Hypothalamus (tissue), 51 donors: ENCODE results near the gene PNCK.
"Not testable (repeated sequence)": the region's sequence is repeated elsewhere in the genome, so short reads cannot be mapped to it uniquely, and the experiment has no call there.

ENCODE experiments used
- DNase-seq, 51 donors: peaks; one replicate each; lab custom pipeline; 2025; lab: John Stamatoyannopoulos, UW

PNCK gene

GRCh38 chrX:153673428-153674218 is at the start of gene PNCK:
Gene PNCK (minus strand): TSS chrX:153673813. CDS start chrX:153673076, 737 bp downstream.
- no peak for DNase-seq

- no peak for DNase-seq
These were observed 49.2 kb upstream of the PNCK start for GRCh38 chrX:153722704-153723350.

- DNase-seq: no peak
These were observed 46.1 kb upstream of the PNCK start for GRCh38 chrX:153719701-153720100.

- no peak for DNase-seq
These were observed 45.6 kb upstream of the PNCK start for GRCh38 chrX:153719238-153719637.

GRCh38 chrX:153717445-153717844 is 43.8 kb upstream of the PNCK start:
- DNase-seq: no peak

- DNase-seq: no peak
These were observed 40.6 kb upstream of the PNCK start for GRCh38 chrX:153714256-153714655.

- no peak for DNase-seq
These were observed 36.4 kb upstream of the PNCK start for GRCh38 chrX:153709726-153710674.

GRCh38 chrX:153708415-153708814 is 34.8 kb upstream of the PNCK start:
- peak in 42 of 51 donors; percentile 3 to 74 (median 41) for DNase-seq

- no peak for DNase-seq
These were observed 33.8 kb upstream of the PNCK start for GRCh38 chrX:153707406-153707805.

- no peak for DNase-seq
These were observed 33.2 kb upstream of the PNCK start for GRCh38 chrX:153706799-153707198.

GRCh38 chrX:153705403-153706060 is 31.9 kb upstream of the PNCK start:
- DNase-seq: not testable (repeated sequence)

- not testable (repeated sequence) for DNase-seq
These were observed 31.2 kb upstream of the PNCK start for GRCh38 chrX:153704631-153705402.

GRCh38 chrX:153704021-153704526 is 30.5 kb upstream of the PNCK start:
- no peak for DNase-seq

GRCh38 chrX:153703036-153703370 is 29.4 kb upstream of the PNCK start:
- no peak for DNase-seq

- no peak for DNase-seq
These were observed 28.9 kb upstream of the PNCK start for GRCh38 chrX:153702336-153703035.

GRCh38 chrX:153701706-153702105 is 28.1 kb upstream of the PNCK start:
- no peak for DNase-seq

- no peak for DNase-seq
These were observed 27.4 kb upstream of the PNCK start for GRCh38 chrX:153700967-153701366.

- no peak for DNase-seq
These were observed 26.8 kb upstream of the PNCK start for GRCh38 chrX:153700376-153700945.
